Measurements from ENCODE around the gene ARHGAP15. TPM values are rescaled to one million over a fixed set of nuclear protein-coding genes. Genes with fewer than 3 reads are reported as not detected.

Gene ARHGAP15
- total and polyA plus RNA-seq, 4 donors = 3.8 to 17.9 (median 13.2) TPM

GRCh38 chr2:143159486-143159840, 30.2 kb downstream of the ARHGAP15 start (continued):
- TF ChIP-seq CTCF (IDR thresholded peaks at IDR 0.05; ENCODE audit: low read depth, low read length, missing input control) = no peak

GRCh38 chr2:143160732-143161707, 31.8 kb downstream of the ARHGAP15 start:
- H3K9ac ChIP-seq (ENCODE audit: low read depth in 1 of 2, low read length in 2 of 2) = no peak overlapping the region
- H3K27me3 ChIP-seq (ENCODE audit: control insufficient read depth in 4 of 4, insufficient read depth in 4 of 4, low read length in 3 of 4) = peaks cover 0 to 3% (median 0%) of the 10 kb centered on the region in 4 donors
- TF ChIP-seq RAD21 (IDR thresholded peaks at IDR 0.05) = no peak
- no peak for TF ChIP-seq FOXA1 (IDR thresholded peaks at IDR 0.05)
- TF ChIP-seq MAX (IDR thresholded peaks at IDR 0.05) = no peak
- no peak for TF ChIP-seq HNF4G (IDR thresholded peaks at IDR 0.05)
- no peak for TF ChIP-seq FOXA2 (IDR thresholded peaks at IDR 0.05)
- no peak for TF ChIP-seq CTCF (IDR thresholded peaks at IDR 0.05; ENCODE audit: low read depth, low read length, missing input control)
- TF ChIP-seq GABPA (IDR thresholded peaks at IDR 0.05 in 1 of 2, conservative IDR thresholded peaks at IDR 0.05 in 1 of 2) = no peak
- TF ChIP-seq NR2F2 (IDR thresholded peaks at IDR 0.05) = no peak
- TF ChIP-seq JUND (IDR thresholded peaks at IDR 0.05) = no peak
- no peak for TF ChIP-seq ATF3 (IDR thresholded peaks at IDR 0.05)
- no peak for TF ChIP-seq HNF4A (conservative IDR thresholded peaks at IDR 0.05)
- no peak for TF ChIP-seq EGR1 (IDR thresholded peaks at IDR 0.05; ENCODE audit: low read depth in 2 of 2)
- no peak for TF ChIP-seq RXRA (IDR thresholded peaks at IDR 0.05)
- TF ChIP-seq REST (IDR thresholded peaks at IDR 0.05) = no peak
- TF ChIP-seq ZBTB33 (IDR thresholded peaks at IDR 0.05) = no peak
- TF ChIP-seq YY1 (IDR thresholded peaks at IDR 0.05) = no peak
- TF ChIP-seq TAF1 (conservative IDR thresholded peaks at IDR 0.05) = no peak
- TF ChIP-seq SP1 (IDR thresholded peaks at IDR 0.05) = no peak
- WGBS = 77% methylated on average over 8 of the region's 8 CpGs
- H3K4me1 ChIP-seq (ENCODE audit: control insufficient read depth in 4 of 4, insufficient read depth in 4 of 4, low read length in 3 of 4) = peaks cover 0 to 6% (median 0%) of the 10 kb centered on the region in 4 donors
- no peaks in the 10 kb centered on the region for H3K36me3 ChIP-seq (ENCODE audit: control insufficient read depth in 4 of 4, insufficient read depth in 3 of 4, low read depth in 1 of 4, low read length in 3 of 4)
- H3K9me3 ChIP-seq (ENCODE audit: control insufficient read depth in 4 of 4, low read length in 3 of 4) = no peaks in the 10 kb centered on the region
- no peak for DNase-seq (ENCODE audit: low spot score)
- H3K27ac ChIP-seq (ENCODE audit: low read depth in 1 of 2, low read length in 2 of 2) = no peak overlapping the region
- no peak overlapping the region for H3K4me3 ChIP-seq (ENCODE audit: low read depth in 1 of 3, low read length in 3 of 3)

Data from liver (tissue), 9 donors.